HG02938 (cell line): ENCODE results near the gene MORC4.
A peak's percentile ranks its signal among the peaks of the same experiment; 100 is the strongest.

Experiments used
- ATAC-seq: cut with Tn5 transposase; IDR thresholded peaks from one replicate; pipeline ENCODE4 v1.9.1; 2021; ENCODE audit warnings: mild to moderate bottlenecking, moderate library complexity; ENCODE audit not compliant: unreplicated experiment

The MORC4 gene

DNA sequence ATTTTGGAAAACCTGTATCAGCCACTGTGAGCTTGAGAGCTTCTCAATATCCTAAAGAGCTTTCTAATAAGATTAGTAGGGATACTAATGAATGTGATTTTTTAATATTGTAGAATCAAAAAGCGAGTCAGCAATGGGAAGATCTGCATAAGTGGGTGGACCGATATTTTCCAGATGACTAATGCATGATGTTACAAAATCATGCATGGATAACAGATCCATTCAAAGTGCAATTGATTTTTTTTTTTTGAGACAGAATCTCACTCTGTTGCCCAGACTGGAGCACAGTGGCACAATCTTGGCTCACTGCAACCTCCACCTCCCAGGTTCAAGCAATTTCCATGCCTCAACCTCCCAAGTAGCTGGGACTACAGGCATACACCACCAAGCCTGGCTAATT is 87.1 kb downstream of the MORC4 start:
- no peak for ATAC-seq

DNA sequence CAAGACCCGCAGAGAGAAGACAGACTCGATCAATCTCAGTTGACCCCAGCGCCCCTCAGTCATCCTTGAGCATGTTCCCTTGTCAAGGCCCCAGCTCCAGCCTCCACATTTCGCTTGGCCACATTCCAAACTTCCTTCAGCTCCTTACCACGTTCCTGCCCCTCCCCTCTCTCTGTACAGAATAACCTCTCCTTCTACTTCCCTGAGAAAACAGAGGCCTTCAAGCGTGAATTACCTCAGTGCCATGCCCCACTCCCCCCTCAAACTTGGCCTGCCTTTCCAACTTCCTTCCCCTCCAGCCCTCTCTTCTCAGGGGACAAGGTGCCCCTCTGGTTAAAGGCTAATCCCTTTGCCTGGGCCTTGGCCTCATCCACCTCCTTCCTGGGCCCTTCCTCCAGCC is 93.7 kb downstream of the MORC4 start:
- ATAC-seq: no peak

DNA sequence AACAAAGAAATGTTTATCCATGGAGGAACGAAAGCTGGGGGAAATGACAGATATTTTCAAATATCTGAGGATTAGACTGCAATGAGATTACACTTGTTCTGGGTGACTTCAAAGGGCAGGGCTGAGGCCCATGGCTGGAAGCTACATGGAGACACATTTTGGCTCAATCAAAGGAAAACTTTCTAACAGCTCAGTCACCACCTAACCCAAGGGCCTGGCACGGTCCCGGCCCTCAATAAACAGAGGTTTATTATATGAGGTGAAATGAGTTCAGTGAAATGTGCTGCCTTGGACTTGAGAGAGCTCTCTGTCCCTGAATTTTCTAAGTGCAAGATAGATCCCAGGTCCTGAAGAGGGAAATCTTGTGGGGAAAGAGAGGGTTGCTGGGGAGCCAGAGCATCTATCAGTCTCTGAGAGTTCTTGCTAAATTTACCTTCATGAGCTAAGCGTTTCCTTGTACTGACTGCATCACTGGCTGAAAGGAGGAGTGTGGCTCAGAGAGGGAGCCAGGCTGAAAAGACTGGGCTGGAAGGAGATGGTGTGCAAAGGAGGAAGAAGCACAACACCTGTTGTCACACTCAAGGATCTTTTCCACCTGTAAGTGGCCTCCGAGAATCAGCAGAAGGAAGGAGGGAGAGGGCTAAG is 94.8 kb downstream of the MORC4 start:
- ATAC-seq: no peak

DNA sequence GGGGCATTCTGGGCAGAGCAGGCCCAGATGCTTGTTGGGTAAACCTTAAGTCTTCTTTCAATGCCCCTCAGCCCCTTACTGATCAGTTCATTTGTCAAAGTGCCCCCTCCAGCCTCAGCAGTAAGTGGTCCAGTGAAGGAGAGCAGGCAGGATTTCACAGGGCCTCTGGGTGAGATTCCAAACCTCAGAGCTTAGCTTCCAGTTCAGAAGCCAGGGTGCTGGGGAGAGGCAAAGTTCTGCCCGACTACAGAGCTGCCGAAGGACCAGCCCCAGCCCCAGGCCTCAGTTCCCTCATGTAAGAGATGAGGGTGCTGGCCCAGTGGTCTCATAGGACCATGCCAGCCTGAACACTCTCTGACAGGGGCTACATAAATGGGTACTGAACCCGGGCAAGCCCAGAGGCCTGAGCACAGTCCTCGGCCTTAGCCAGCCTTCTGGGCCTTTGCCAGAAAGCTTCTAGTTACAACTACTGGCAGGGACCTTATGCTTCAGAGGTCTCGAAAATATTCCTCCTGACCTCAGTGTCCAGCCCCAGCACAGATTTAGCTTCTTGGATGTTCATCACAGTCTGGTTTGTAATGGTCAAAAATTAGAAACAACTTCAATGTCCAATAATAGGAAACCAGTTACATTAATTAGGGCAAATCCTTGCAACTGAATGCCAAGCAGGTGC is 96.0 kb downstream of the MORC4 start:
- ATAC-seq: no peak

DNA sequence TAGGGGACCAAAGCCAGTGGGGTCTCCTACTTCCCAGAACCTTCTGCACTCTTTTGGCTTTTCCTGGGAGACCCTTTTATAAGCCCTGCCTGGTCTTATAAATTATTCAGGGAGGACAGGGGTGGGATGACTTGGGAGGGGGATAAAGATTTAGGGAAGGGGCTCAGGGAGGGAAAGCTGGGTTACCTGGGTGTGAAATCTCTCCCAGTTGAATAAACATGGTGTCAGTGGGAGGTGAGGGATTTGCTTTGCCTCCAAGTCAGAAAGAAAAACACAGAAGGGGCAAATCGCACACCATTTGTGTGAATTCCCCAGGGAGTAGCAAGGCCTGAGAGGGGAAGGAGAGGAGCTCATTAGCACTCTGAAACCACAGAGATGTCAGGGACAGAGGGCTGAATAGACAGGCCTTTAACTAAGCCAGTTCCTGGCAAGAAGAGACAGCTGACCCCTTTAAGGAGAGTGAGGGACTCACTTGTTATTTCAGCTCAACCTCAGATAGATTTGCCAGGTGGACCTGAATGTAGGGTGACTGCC is 96.7 kb downstream of the MORC4 start, which contains the start of gene RIPPLY1:
Gene RIPPLY1 (minus strand): TSS at position 51 of the 534 bp plus-strand sequence. CDS start 54 bp downstream, outside the sequence.
- ATAC-seq: no peak

DNA sequence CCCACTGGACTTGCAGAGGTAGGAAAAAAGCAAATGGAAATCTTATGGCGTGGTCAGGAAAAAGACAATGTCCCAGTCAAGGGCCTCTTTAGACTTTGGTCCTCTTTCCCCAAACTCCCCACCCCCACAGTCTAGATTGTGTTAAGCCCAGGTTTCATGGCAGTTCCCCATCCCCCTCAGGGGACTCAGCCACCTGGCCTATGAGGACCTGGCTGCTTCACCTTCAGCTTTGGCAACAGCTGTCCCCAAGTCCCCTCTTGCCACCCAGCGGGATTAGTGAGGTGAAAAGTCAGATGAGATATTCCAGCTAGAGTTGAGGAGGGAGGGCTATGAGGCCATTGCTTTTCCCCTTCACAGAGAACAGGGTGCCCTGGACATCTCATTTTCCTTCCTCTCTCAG is 97.3 kb downstream of the MORC4 start:
- no peak for ATAC-seq

DNA sequence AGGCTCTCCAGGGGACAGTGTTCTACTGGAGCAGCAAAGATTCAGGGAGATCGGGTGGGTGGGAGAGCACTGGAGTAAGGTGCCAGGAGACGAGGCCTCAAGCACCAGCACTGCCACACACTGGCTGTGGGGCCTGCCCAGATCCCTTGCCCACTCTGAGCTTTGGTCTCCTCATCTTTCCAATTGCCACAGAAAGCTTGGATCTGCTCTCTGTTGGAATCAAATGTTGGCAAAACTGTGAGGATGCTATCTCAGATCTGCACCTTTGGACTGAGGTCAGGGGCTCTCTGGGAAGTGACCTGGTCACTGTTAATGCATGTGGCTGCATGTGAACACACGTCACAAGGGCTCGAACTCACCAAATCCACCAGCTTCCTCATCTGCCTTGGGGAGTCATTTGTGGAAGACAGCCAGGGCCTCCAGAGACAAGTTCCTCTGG is 98.2 kb downstream of the MORC4 start:
- no peak for ATAC-seq

DNA sequence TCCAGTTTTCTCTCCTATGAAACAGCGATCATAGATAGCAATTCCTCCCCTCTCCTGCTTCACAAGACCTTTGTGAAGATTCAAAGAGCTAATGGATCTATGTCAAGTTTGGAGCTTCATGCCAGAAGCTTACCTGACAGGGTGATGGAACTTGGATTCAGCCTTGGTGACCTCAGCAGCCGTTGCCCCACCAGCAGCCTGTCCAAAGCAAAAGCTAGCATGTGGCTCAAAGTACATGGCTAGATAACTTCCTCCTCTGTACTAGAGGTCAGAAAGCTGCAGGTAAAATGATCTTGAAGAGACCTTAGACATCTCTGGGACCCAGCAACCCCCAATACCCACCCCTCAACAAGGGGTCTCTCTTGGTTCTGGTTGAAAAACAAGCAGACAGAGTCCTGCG is 98.7 kb downstream of the MORC4 start:
- ATAC-seq: no peak

DNA sequence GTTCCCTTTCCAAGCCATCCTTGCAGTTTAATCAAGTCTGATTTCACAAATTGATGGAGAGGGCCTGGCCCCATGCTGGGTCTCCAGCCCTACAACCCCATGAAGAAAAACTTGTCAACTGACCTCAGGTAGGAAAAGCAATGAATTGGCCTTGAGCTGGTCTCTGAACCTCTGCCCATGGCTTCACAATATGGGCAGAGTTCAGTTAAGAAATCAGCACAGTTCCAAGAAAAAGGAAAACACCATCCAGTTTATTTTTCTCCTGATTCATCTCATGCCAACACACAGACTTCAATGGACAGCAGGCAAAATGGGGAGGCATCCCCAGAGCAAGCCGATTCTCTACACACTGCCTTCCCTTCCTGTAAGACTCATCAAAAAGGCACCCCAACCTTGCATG is 100.2 kb downstream of the MORC4 start:
- no peak for ATAC-seq

DNA sequence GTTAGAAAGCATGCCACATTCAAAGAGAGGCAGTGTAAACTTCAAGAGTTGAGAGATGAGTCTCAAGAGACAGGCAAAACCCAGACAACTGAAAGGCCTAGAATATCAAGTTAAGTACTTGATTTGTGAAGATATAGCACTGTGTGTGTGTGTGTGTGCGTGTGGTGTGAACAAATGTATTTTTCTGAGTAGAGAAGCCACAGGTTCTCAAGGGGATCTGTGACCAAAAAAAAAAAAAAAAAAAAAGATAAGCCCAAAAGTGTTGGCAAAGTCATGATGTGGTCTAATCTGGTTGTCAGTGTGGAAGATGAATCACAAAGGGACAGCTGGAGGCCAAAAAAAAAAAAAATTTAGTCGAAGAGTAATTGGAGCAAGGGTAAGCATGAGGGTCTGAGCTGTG is 100.7 kb downstream of the MORC4 start:
- no peak for ATAC-seq

DNA sequence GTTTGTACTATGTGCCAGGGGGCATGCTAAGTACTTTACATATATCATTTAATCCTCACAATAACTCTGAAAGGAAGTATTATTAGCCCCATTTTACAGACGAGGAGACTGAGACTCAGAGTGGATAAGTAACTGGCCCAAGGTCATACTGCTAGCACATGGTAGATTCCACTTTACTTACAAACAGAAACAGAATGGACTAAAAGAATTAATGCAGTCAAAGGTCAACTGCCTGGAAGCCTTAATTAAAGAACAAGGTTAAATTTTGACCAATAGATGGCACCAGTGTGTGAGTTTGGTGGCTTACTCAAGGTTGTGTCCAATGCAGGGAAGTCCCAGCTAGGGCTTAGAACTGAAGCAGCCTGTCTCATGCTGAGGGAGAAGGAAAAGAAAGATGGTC is 101.5 kb downstream of the MORC4 start:
- ATAC-seq: peak; percentile 77

DNA sequence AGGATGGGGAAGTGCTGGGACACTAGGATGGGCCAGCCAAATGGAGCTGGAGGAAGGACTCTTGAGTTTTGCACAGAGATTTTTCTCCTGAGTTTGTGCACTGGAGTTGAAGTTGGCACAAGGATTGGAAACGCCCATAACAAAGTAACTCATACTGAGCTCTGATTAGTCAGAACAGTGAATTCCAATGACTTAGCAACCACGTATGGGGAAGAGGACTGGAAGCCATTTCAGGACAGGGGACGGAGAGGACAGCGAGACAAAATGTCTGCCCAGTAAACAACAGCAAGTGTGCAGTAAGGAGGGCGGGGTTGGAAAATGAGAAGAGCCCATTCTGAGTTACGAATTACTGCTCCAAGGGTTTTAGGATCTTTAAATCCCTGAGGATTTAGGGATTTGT is 102.8 kb downstream of the MORC4 start:
- ATAC-seq: no peak

DNA sequence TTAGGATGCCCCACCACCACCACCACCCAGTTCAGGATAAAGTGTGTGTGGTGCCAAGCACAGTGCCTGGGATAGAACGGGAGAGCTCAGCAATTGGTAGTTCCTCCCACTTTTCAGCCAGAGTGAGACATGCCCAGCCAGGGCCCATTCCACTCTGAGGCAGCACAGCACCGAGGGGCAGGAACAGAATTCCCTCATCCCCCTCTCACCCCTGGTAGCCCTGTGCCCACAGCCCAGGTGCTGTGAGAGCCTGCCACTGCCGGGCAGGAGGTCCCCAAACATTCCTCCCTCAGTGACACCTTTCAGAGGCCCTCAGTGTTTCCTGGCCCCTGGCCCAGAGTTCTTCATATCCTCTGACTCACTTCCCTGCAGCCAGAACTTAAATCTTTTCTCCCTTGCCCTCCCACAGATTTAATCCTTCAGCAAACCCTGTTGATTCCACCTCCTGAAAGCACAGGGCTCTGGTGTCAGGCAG is 105.0 kb downstream of the MORC4 start:
- no peak for ATAC-seq

DNA sequence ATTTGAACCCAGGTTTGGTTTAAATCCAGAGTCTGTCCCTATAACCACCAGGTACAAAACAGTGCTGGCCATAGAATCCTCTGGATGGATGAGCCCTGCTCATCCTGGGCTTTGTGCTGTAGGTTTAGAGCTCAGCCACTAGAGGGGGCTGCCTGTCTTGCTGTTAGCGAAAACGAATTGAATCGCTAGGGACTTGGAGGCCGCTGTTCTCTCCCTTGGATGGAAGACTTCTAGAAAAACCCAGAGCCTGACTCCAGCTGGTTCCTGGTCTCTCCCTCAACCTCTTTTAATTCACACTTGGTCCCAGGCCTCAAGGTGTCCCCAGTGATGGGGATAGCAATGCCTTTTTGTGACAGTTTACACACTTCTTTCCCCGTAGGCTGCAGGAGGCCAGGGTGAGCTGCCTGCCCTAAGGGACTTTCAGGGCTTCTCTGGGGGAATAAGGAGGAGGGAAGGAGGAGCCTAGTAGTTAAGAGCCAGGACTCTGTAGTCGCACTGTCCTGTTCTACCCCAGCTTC is 105.6 kb downstream of the MORC4 start:
- ATAC-seq: peak; percentile 78

DNA sequence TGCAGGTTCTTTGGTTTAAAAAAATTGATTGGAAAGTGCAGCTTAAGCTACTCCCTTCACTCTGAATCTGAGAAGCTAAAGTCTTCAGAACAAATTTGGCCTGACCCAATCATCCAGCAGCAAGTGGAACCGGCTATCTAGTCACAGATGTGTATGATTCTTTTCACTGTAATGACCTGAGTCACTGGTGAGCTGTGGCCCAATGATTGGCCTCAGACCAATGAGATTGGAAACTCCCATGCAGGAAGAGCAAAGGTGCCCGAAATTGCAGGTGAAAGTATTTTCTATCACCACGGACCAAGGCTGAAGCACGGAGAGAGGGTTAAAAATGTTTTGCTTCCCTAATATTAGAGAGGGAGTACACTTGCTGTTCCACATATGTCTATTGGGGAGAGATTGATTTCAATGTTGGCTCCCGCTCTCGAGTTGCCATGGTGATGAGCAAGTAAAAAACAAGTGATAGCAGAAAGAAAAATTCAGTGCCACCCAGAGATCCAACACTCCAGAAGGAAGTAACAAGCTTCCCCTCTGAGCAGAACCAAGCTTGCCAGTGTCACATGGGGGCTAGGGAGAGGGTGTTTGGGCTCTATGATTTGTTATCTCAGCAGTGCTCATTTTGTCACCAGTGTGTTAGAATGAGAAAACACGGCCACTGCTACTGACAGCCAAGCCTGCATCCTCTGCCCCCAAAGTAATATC is 108.1 kb downstream of the MORC4 start:
- ATAC-seq: no peak
